GM12878 (cell line): ENCODE measurements around the gene CFAP126. TPM values are rescaled to one million over a fixed set of nuclear protein-coding genes. Genes with fewer than 3 reads are reported as not detected.

Source experiments
- ASH2L ChIP-seq: fragments of 300-600, 200-600 bp; sonication (generic); IDR thresholded peaks from 2 replicates; pipeline ENCODE4 v1.6.1; 2017; ENCODE audit warnings: low read depth, mild to moderate bottlenecking, borderline replicate concordance
- BHLHE40 ChIP-seq, 2 experiments: fragments of 450-650 bp in 1 of 2; IDR thresholded peaks; 2 replicates each; pipeline ENCODE4 v1.6.1; 2011 to 2017; ENCODE audit warnings: low read depth in 2 of 2, borderline replicate concordance in 1 of 2, improper control_type of control experiment in 1 of 2, low read length in 1 of 2, mild to moderate bottlenecking in 1 of 2
- BMI1 ChIP-seq: fragments of 450-650 bp; IDR thresholded peaks from 2 replicates; pipeline ENCODE4 v1.6.1; 2016; ENCODE audit warnings: mild to moderate bottlenecking, moderate library complexity, borderline replicate concordance
- BRCA1 ChIP-seq: IDR thresholded peaks from 2 replicates; pipeline ENCODE4 v1.6.1; 2011; ENCODE audit warnings: low read depth, low read length, improper control_type of control experiment
- CBFB ChIP-seq: IDR thresholded peaks from 2 replicates; pipeline ENCODE4 v1.6.1; 2016; ENCODE audit warnings: antibody characterized with exemption, low read depth
- CBX5 ChIP-seq: sonication (generic); IDR thresholded peaks from 2 replicates; pipeline ENCODE4 v1.6.1; 2016; ENCODE audit warnings: low read depth, moderate library complexity, mild to moderate bottlenecking, inconsistent platforms
- CREM ChIP-seq: IDR thresholded peaks from 2 replicates; pipeline ENCODE4 v1.6.1; 2014; ENCODE audit warnings: antibody characterized with exemption, low read depth
- EGR1 ChIP-seq, 2 experiments: IDR thresholded peaks; 1 replicate in 1 of 2; 2 replicates in 1 of 2; pipeline ENCODE4 v1.6.1; 2011 to 2012; ENCODE audit warnings: low read depth in 2 of 2, low read length in 2 of 2, borderline replicate concordance in 1 of 2, mild to moderate bottlenecking in 1 of 2, moderate library complexity in 1 of 2
- GATAD2B ChIP-seq: fragments of 450-650 bp; conservative IDR thresholded peaks from 2 replicates; pipeline ENCODE4 v1.6.1; 2017; ENCODE audit warnings: low read depth, mild to moderate bottlenecking, moderate library complexity
- JUNB ChIP-seq: IDR thresholded peaks from 2 replicates; pipeline ENCODE4 v1.6.1; 2016; ENCODE audit warnings: antibody characterized with exemption, mild to moderate bottlenecking
- KDM1A ChIP-seq: fragments of 200-600 bp; sonication (generic); IDR thresholded peaks from 2 replicates; pipeline ENCODE4 v1.6.1; 2016; ENCODE audit warnings: borderline replicate concordance
- LARP7 ChIP-seq: fragments of 450-650 bp; IDR thresholded peaks from 2 replicates; pipeline ENCODE4 v1.6.1; 2017; ENCODE audit warnings: mild to moderate bottlenecking
- MTA2 ChIP-seq: fragments of 450-650 bp; IDR thresholded peaks from 2 replicates; pipeline ENCODE4 v1.6.1; 2016; ENCODE audit warnings: low read depth, mild to moderate bottlenecking, moderate library complexity
- MYB ChIP-seq: fragments of 150-350 bp; IDR thresholded peaks from 2 replicates; pipeline ENCODE4 v1.6.1; 2014; ENCODE audit warnings: mild to moderate bottlenecking, low read depth, low read length, borderline replicate concordance
- NFYB ChIP-seq: IDR thresholded peaks from 2 replicates; pipeline ENCODE4 v1.6.1; 2011; ENCODE audit warnings: low read depth, mild to moderate bottlenecking, low read length, improper control_type of control experiment, moderate library complexity; ENCODE audit not compliant: insufficient read depth
- NR2F1 ChIP-seq: fragments of 450-650 bp; conservative IDR thresholded peaks from 2 replicates; pipeline ENCODE4 v1.6.1; 2017; ENCODE audit warnings: mild to moderate bottlenecking
- PAX8 ChIP-seq: fragments of 450-650 bp; IDR thresholded peaks from 2 replicates; pipeline ENCODE4 v1.6.1; 2017; ENCODE audit warnings: mild to moderate bottlenecking, moderate library complexity
- PML ChIP-seq: IDR thresholded peaks from 2 replicates; pipeline ENCODE4 v1.6.1; 2012; ENCODE audit warnings: low read length, inconsistent platforms
- POLR2AphosphoS5 ChIP-seq: IDR thresholded peaks from 2 replicates; pipeline ENCODE4 v1.6.1; 2011; ENCODE audit warnings: mild to moderate bottlenecking, low read length, inconsistent platforms
- POU2F2 ChIP-seq: IDR thresholded peaks from 3 replicates; pipeline ENCODE4 v1.6.1; 2011; ENCODE audit warnings: low read depth, mild to moderate bottlenecking, low read length, borderline replicate concordance
- RBBP5 ChIP-seq: fragments of 200-600 bp; sonication (generic); conservative IDR thresholded peaks from 2 replicates; pipeline ENCODE4 v1.6.1; 2016
- RCOR1 ChIP-seq: conservative IDR thresholded peaks from 2 replicates; pipeline ENCODE4 v1.6.1; 2012; ENCODE audit warnings: low read depth, low read length, improper control_type of control experiment
- SIN3A ChIP-seq: IDR thresholded peaks from 2 replicates; pipeline ENCODE4 v1.6.1; 2012; ENCODE audit warnings: low read depth, low read length, improper control_type of control experiment
- SIX5 ChIP-seq: IDR thresholded peaks from 2 replicates; pipeline ENCODE4 v1.6.1; 2011; ENCODE audit warnings: mild to moderate bottlenecking, low read depth, low read length, moderate library complexity; ENCODE audit not compliant: severe bottlenecking
- SUPT20H ChIP-seq: IDR thresholded peaks from 2 replicates; pipeline ENCODE4 v1.6.1; 2011; ENCODE audit warnings: low read depth, mild to moderate bottlenecking, low read length, moderate library complexity, borderline replicate concordance; ENCODE audit not compliant: control insufficient read depth
- SUZ12 ChIP-seq: fragments of 200-600 bp; sonication (generic); IDR thresholded peaks from one replicate; pipeline ENCODE4 v1.6.1; 2018; ENCODE audit warnings: antibody characterized with exemption, mild to moderate bottlenecking; ENCODE audit not compliant: unreplicated experiment
- TCF3 ChIP-seq: IDR thresholded peaks from 2 replicates; pipeline ENCODE4 v1.6.1; 2012; ENCODE audit warnings: low read depth, mild to moderate bottlenecking, low read length, borderline replicate concordance; ENCODE audit not compliant: insufficient read depth
- YBX1 ChIP-seq: fragments of 450-650 bp; IDR thresholded peaks from 2 replicates; pipeline ENCODE4 v1.6.1; 2016; ENCODE audit warnings: antibody characterized with exemption
- ZBED1 ChIP-seq: IDR thresholded peaks from 2 replicates; pipeline ENCODE4 v1.6.1; 2016; ENCODE audit warnings: borderline replicate concordance
- ZNF622 ChIP-seq: fragments of 450-650 bp; IDR thresholded peaks from 2 replicates; pipeline ENCODE4 v1.6.1; 2017; ENCODE audit warnings: mild to moderate bottlenecking, inconsistent platforms
- polyA plus RNA-seq, 11 experiments: library from polyadenylated mRNA; depleted of rRNA in 4 of 11; unstranded in 6 of 11; stranded (reverse) in 5 of 11; fragments of >200 nt; fragmentation: Nextera tagmentation in 4 of 11; fragmentation: Illumina TruSeq in 1 of 11; extraction: Ambion mirVana in 4 of 11; extraction: Trizol in 1 of 11; gene quantifications; 1 replicate in 1 of 11; 2 replicates in 10 of 11; pipeline versions ENCODE4 v1.2.1 to v1.2.3, GENCODE V29; 2011 to 2016; ENCODE audit warnings: inconsistent platforms in 2 of 11, missing spikeins in 2 of 11, low read depth in 1 of 11
- total RNA-seq, 4 experiments: library from RNA; depleted of rRNA in 3 of 4; stranded (reverse); fragments of >200 nt in 3 of 4; fragmentation: Illumina TruSeq in 1 of 4; extraction: Trizol in 1 of 4; gene quantifications; 2 replicates each; pipeline versions ENCODE4 v1.2.1 to v1.2.3, GENCODE V29; 2013 to 2021
- TF ChIP-seq, protein P1 (sequence below): fragments of 450-650 bp; IDR thresholded peaks from 2 replicates; pipeline ENCODE4 v1.6.1; 2017; ENCODE audit warnings: mild to moderate bottlenecking, moderate library complexity

CFAP126 gene
- total and polyA plus RNA-seq, 10 of the 15 experiments (the other 5 are each of a cell fraction or from before 2014, with no cell fraction given): not detected

DNA sequence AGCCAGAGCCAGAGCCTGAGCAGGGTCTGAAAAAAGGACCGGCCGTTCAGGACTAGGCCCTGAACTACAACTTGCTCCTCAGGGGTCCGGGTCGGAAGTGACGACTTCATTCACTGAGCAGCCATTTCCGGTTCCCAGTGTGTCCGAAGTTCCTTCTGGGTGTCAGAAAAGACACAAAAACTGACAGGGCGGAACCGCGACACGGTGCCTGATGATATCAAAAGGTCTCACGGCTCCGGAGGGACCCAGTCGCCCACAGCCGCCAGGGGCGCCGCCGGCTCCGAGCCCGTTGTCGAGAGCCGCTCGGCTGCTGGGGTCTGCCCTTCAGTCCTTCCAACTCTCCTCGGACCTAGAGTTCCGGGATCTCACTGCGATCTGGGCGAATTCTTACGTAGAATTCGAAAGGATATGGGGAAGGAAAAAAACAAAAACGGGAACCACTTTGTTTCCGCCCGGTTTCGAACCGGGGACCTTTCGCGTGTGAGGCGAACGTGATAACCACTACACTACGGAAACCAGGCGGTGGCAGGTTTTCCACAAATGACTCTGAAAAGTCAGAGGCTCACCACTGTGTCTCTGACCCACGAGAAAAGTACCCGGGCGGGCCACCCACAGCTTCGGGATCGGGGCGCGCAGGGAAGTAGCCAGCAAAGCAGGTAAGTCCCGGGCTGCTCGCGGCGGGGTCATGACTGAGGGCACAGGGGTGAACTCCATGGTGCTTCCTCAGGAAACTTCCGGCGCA is 31.8 kb upstream of the CFAP126 start (continued):
- peak; percentile 60; the same call in 1 of the 2 replicates for TF ChIP-seq ZBED1
- TF ChIP-seq LARP7: 0 out of 2 replicates have a peak, but pooled peaks have one; percentile 72
- peak; percentile 86; the same call in 1 of the 2 replicates for TF ChIP-seq CBFB
- no peak for TF ChIP-seq RBBP5
- TF ChIP-seq YBX1: no peak
- TF ChIP-seq NR2F1: peak; percentile 98
- TF ChIP-seq TCF3: no peak
- TF ChIP-seq SUPT20H: no peak
- TF ChIP-seq SIX5: peak; percentile 28
- TF ChIP-seq RCOR1: peak; percentile 86; the same call in 1 of the 2 replicates
- TF ChIP-seq BRCA1: no peak
- peak; percentile 85 for TF ChIP-seq GATAD2B
- TF ChIP-seq ZNF622: no peak
- no peak for TF ChIP-seq BMI1
- peak; percentile 52 for TF ChIP-seq CBX5
- no peak for TF ChIP-seq MYB
- TF ChIP-seq PAX8: no peak
- no peak for TF ChIP-seq JUNB
- peak; percentile 87 for TF ChIP-seq POLR2AphosphoS5
- TF ChIP-seq POU2F2: peak; percentile 23; the same call in 2 of the 3 replicates
- peak; percentile 77 for TF ChIP-seq CREM
- peak; percentile 38 for TF ChIP-seq MTA2
- TF ChIP-seq, protein P1, sequence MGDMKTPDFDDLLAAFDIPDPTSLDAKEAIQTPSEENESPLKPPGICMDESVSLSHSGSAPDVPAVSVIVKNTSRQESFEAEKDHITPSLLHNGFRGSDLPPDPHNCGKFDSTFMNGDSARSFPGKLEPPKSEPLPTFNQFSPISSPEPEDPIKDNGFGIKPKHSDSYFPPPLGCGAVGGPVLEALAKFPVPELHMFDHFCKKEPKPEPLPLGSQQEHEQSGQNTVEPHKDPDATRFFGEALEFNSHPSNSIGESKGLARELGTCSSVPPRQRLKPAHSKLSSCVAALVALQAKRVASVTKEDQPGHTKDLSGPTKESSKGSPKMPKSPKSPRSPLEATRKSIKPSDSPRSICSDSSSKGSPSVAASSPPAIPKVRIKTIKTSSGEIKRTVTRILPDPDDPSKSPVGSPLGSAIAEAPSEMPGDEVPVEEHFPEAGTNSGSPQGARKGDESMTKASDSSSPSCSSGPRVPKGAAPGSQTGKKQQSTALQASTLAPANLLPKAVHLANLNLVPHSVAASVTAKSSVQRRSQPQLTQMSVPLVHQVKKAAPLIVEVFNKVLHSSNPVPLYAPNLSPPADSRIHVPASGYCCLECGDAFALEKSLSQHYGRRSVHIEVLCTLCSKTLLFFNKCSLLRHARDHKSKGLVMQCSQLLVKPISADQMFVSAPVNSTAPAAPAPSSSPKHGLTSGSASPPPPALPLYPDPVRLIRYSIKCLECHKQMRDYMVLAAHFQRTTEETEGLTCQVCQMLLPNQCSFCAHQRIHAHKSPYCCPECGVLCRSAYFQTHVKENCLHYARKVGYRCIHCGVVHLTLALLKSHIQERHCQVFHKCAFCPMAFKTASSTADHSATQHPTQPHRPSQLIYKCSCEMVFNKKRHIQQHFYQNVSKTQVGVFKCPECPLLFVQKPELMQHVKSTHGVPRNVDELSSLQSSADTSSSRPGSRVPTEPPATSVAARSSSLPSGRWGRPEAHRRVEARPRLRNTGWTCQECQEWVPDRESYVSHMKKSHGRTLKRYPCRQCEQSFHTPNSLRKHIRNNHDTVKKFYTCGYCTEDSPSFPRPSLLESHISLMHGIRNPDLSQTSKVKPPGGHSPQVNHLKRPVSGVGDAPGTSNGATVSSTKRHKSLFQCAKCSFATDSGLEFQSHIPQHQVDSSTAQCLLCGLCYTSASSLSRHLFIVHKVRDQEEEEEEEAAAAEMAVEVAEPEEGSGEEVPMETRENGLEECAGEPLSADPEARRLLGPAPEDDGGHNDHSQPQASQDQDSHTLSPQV: 0 out of 2 replicates have a peak, but pooled peaks have one; percentile 70
- peak; percentile 93 for TF ChIP-seq PML
- no peak for TF ChIP-seq EGR1 (IDR thresholded peaks at IDR 0.05; ENCODE audit: borderline replicate concordance in 1 of 2, low read depth in 2 of 2, low read length in 2 of 2)
- TF ChIP-seq NFYB: no peak
- TF ChIP-seq SUZ12: no peak
- TF ChIP-seq ASH2L: peak; percentile 98
- no peak for TF ChIP-seq KDM1A
- peak; percentile 18; the same call in 1 of the 2 replicates for TF ChIP-seq SIN3A
- TF ChIP-seq BHLHE40 (IDR thresholded peaks at IDR 0.05; ENCODE audit: borderline replicate concordance in 1 of 2, low read depth in 2 of 2, low read length in 1 of 2): peak; percentile 76 to 88
